CD4-positive, CD25-positive, alpha-beta regulatory T cell (primary cell): Measurements from ENCODE around the gene TM4SF18. TPM values are rescaled to one million over a fixed set of nuclear protein-coding genes. Genes with fewer than 3 reads are reported as not detected.

Experiments used
- ATAC-seq, 2 donors: fragments of 150-1000 bp; cut with Tn5 transposase; one replicate each; pipeline ENCODE4 v1.10.0; 2021; ENCODE audit warnings: low read depth in 2 of 2, moderate number of reproducible peaks in 2 of 2, moderate library complexity in 1 of 2
- DNase-seq, 3 donors: peaks; one replicate each; pipeline versions ENCODE4 v3.0.0 to v3.0.0-alpha.2; 2012 to 2022; ENCODE audit warnings: mixed read lengths in 1 of 3
- H3K27ac ChIP-seq: one replicate; pipeline ENCODE4 v1.7.0; 2013; ENCODE audit warnings: mild to moderate bottlenecking, low read length; ENCODE audit not compliant: insufficient read depth, poor library complexity, severe bottlenecking
- H3K27me3 ChIP-seq: one replicate; pipeline ENCODE4 v1.7.0; 2013; ENCODE audit warnings: low read length; ENCODE audit not compliant: control insufficient read depth, insufficient read depth
- H3K36me3 ChIP-seq: one replicate; pipeline ENCODE4 v1.7.0; 2013; ENCODE audit warnings: mild to moderate bottlenecking, low read length, moderate library complexity; ENCODE audit not compliant: control insufficient read depth, insufficient read depth
- H3K4me1 ChIP-seq: 2 replicates; pipeline ENCODE4 v1.7.0; 2013; ENCODE audit warnings: mild to moderate bottlenecking, low read length; ENCODE audit not compliant: insufficient read depth, control insufficient read depth, poor library complexity, severe bottlenecking
- H3K4me3 ChIP-seq: one replicate; pipeline ENCODE4 v1.7.0; 2013; ENCODE audit warnings: low read depth, mild to moderate bottlenecking, low read length, moderate library complexity
- H3K9me3 ChIP-seq, 2 experiments: 1 replicate in 1 of 2; 2 replicates in 1 of 2; pipeline ENCODE4 v1.7.0; 2013; ENCODE audit warnings: low read length in 2 of 2, mild to moderate bottlenecking in 1 of 2, moderate library complexity in 1 of 2; ENCODE audit not compliant: control insufficient read depth in 2 of 2
- H3K27ac Mint-ChIP-seq, 3 donors: one replicate each; pipeline ENCODE4 v1.8.0; 2020 to 2022; ENCODE audit warnings: mild to moderate bottlenecking in 3 of 3, mixed read lengths in 3 of 3, moderate library complexity in 2 of 3
- H3K27me3 Mint-ChIP-seq: one replicate; pipeline ENCODE4 v1.8.0; 2022; ENCODE audit warnings: mild to moderate bottlenecking, mixed read lengths
- H3K36me3 Mint-ChIP-seq: one replicate; pipeline ENCODE4 v1.8.0; 2020; ENCODE audit warnings: mixed read lengths
- H3K4me1 Mint-ChIP-seq, 4 donors: one replicate each; pipeline ENCODE4 v1.8.0; 2020 to 2022; ENCODE audit warnings: mixed read lengths in 4 of 4, mild to moderate bottlenecking in 1 of 4
- H3K4me3 Mint-ChIP-seq, 4 donors: one replicate each; pipeline ENCODE4 v1.8.0; 2020 to 2022; ENCODE audit warnings: mild to moderate bottlenecking in 4 of 4, mixed read lengths in 4 of 4, moderate library complexity in 3 of 4
- H3K9me3 Mint-ChIP-seq, 7 donors: one replicate each; pipeline ENCODE4 v1.8.0; 2020 to 2022; ENCODE audit warnings: mixed read lengths in 7 of 7, mild to moderate bottlenecking in 3 of 7, moderate library complexity in 2 of 7
- polyA plus RNA-seq, 4 donors: library from polyadenylated mRNA; unstranded; fragments of 300-500 nt; fragmentation: Illumina TruSeq; gene quantifications; one replicate each; pipeline ENCODE4 v1.2.3, GENCODE V29; 2021
- total RNA-seq: library from RNA; stranded (reverse); gene quantifications from one replicate; pipeline ENCODE4 v1.2.3, GENCODE V29; 2022

Gene TM4SF18
- total and polyA plus RNA-seq, 5 donors from 2014 or later = not detected

DNA sequence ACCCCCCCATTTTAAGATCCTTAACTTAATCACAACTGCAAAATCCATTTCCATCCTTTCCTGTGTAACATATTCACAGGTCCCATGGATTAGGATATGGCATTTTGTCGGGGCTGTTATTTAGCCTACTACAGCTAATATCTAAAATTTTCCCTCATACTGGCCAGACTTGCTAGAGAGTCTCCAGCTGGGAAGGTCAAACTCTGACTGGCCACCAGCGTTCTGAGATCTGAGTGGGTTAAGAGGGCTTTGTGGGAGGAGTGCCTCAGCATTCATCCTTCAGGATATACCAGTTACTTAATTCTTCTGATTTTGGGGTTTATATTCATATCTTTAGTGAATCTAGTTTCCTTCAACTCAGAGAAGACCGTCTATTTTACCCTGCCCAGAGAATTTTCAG, 17.7 kb downstream of the TM4SF18 start:
- Histone ChIP-seq H3K27ac (no peak overlapping the region), H3K36me3 (no peaks in the 10 kb centered on the region), H3K4me1 (no peaks in the 10 kb centered on the region), H3K4me3 (no peak overlapping the region), H3K27me3 (peaks cover 8% of the 10 kb centered on the region), H3K9me3 (no peaks in the 10 kb centered on the region)
- H3K27ac Mint-ChIP-seq = no peak overlapping the region
- H3K4me1 Mint-ChIP-seq = no peaks in the 10 kb centered on the region
- no peak for ATAC-seq
- H3K4me3 Mint-ChIP-seq = no peak overlapping the region
- H3K36me3 Mint-ChIP-seq = no peaks in the 10 kb centered on the region
- no peak for DNase-seq
- no peaks in the 10 kb centered on the region for H3K9me3 Mint-ChIP-seq
- H3K27me3 Mint-ChIP-seq = peaks cover 33% of the 10 kb centered on the region

DNA sequence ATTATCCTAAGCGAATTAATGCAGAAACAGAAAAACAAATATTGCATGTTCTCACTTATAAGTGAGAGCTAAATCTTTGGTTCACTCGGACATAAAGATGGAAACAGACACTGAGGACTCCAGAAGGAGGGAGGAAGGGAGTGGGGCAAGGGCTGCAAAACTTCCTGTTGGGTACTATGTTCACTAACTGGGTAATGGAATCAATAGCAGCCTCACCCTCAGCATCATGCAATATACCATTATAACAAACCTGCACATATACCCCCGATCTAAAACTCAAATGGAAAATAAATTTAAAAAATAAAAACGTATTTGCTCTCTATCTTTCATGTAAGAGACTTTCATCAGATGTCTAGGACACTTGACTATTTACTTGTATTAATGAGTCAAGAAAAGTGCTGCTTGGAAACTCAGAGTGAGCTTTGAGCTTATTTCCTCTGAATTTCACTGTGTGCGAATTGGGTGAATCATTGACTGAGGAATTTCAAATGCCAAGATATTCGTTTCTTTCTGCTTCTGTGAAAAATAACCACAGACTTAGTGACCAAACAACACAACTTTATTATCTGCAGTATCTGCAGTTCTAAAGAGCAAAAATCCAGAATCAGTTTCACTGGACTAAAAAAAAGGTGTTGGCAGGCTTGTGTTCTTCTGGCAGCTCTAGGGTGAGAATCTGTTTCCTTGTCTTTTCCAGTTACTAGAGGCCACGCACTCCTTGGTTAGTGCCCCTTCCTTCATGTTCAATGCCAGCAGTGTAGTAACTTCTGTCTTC, 18.4 kb downstream of the TM4SF18 start:
- Mint-ChIP-seq H3K4me3 (no peak overlapping the region), H3K27ac (no peak overlapping the region), H3K9me3 (no peaks in the 10 kb centered on the region), H3K27me3 (peaks cover 33% of the 10 kb centered on the region), H3K36me3 (no peaks in the 10 kb centered on the region), H3K4me1 (no peaks in the 10 kb centered on the region)
- ATAC-seq (no peak), DNase-seq (no peak)
- H3K9me3 ChIP-seq = no peaks in the 10 kb centered on the region
- no peak overlapping the region for H3K27ac ChIP-seq
- H3K27me3 ChIP-seq = peaks cover 9% of the 10 kb centered on the region
- H3K36me3 ChIP-seq = no peaks in the 10 kb centered on the region
- no peak overlapping the region for H3K4me3 ChIP-seq
- H3K4me1 ChIP-seq = no peaks in the 10 kb centered on the region

DNA sequence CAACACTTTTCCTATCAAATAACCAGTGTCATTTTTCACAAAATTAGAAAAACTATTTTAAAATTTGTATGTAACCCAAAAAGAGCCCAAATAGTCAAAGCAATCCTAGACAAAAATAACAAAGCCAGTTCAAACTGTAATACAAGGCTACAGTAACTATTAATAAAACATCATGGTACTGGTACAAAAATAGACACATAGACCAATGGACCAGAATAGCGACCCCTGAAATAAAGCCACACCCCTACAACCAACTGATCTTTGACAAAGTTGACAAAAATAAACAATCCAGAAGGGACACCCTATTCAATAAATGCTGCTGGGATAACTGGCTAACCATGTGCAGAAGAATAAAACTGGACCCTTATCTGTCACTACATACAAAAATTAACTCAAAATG, 19.9 kb downstream of the TM4SF18 start:
- Histone ChIP-seq H3K36me3 (no peaks in the 10 kb centered on the region), H3K4me3 (no peak overlapping the region), H3K4me1 (no peaks in the 10 kb centered on the region), H3K27me3 (peaks cover 9% of the 10 kb centered on the region), H3K27ac (no peak overlapping the region), H3K9me3 (no peaks in the 10 kb centered on the region)
- Mint-ChIP-seq H3K36me3 (no peaks in the 10 kb centered on the region), H3K4me1 (no peaks in the 10 kb centered on the region), H3K4me3 (no peak overlapping the region), H3K27ac (no peak overlapping the region), H3K9me3 (no peaks in the 10 kb centered on the region), H3K27me3 (peaks cover 27% of the 10 kb centered on the region)
- DNase-seq = no peak
- no peak for ATAC-seq

DNA sequence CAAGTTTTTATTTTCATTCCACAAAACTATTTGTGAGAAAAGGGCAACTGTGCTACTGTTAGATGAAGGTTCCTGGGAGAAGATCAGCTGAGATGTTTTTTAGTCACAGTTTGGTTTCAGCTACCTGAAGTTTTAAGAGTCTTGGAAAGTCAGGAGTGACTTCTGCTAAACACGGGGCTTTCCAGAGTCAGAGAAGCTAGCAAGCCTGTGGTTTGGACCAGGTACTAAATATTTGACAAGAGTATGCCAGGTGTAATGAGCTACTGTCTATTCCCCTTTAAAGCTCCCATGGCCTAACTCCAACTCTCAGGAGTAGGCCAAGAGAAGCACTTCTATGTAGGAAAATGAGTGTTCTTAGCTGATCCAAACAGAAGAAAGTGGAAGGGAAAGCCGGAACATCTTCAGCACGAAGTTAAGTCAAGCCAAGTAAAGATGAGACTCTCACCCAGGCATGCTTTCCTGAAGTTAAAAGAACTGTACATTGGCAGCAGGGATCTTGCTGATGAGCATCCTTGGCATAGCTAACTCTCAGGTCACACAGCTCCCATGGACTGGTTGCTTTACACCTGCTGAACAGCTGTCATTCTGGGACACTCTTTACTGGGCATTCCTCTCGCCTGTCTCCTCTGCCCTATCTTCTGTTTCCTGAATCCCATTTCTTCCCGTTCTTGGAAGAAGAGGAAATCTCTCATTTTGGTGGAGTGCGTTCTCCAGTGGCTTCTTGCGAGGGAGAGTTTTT, 22.5 kb downstream of the TM4SF18 start:
- H3K9me3 ChIP-seq = no peaks in the 10 kb centered on the region
- no peaks in the 10 kb centered on the region for H3K36me3 ChIP-seq
- H3K4me1 Mint-ChIP-seq = no peaks in the 10 kb centered on the region
- ATAC-seq = no peak
- no peaks in the 10 kb centered on the region for H3K36me3 Mint-ChIP-seq
- H3K4me3 Mint-ChIP-seq = no peak overlapping the region
- H3K9me3 Mint-ChIP-seq = no peaks in the 10 kb centered on the region
- H3K27ac ChIP-seq = no peak overlapping the region
- peaks cover 7% of the 10 kb centered on the region for H3K27me3 ChIP-seq
- H3K27me3 Mint-ChIP-seq = peaks cover 29% of the 10 kb centered on the region
- no peak for DNase-seq
- no peaks in the 10 kb centered on the region for H3K4me1 ChIP-seq
- no peak overlapping the region for H3K27ac Mint-ChIP-seq
- H3K4me3 ChIP-seq = no peak overlapping the region

DNA sequence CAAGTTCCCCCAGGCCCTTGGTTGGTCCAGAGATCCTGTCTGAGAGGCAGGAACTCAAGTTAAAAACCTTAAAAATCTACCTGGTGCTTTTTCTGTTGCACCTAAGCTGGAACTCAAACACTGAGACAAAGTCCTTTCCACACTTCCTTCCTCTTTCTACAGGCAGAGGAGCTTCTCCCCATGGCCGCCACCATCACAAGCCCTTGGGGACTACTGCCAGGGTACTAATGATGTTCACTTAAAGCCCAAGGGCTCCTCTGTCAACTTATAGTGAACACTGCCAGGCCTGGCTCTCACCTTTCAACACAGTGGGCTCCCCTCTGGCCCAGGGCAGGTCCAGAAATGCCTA, 26.0 kb downstream of the TM4SF18 start:
- no peak overlapping the region for H3K27ac Mint-ChIP-seq
- Histone ChIP-seq H3K27ac (no peak overlapping the region), H3K4me3 (no peak overlapping the region), H3K9me3 (no peaks in the 10 kb centered on the region), H3K36me3 (no peaks in the 10 kb centered on the region), H3K27me3 (peaks cover 10% of the 10 kb centered on the region), H3K4me1 (no peaks in the 10 kb centered on the region)
- H3K4me1 Mint-ChIP-seq = no peaks in the 10 kb centered on the region
- DNase-seq (no peak), ATAC-seq (no peak)
- peaks cover 0 to 5% (median 0%) of the 10 kb centered on the region in 7 donors for H3K9me3 Mint-ChIP-seq
- peaks cover 31% of the 10 kb centered on the region for H3K27me3 Mint-ChIP-seq
- no peak overlapping the region for H3K4me3 Mint-ChIP-seq
- no peaks in the 10 kb centered on the region for H3K36me3 Mint-ChIP-seq

DNA sequence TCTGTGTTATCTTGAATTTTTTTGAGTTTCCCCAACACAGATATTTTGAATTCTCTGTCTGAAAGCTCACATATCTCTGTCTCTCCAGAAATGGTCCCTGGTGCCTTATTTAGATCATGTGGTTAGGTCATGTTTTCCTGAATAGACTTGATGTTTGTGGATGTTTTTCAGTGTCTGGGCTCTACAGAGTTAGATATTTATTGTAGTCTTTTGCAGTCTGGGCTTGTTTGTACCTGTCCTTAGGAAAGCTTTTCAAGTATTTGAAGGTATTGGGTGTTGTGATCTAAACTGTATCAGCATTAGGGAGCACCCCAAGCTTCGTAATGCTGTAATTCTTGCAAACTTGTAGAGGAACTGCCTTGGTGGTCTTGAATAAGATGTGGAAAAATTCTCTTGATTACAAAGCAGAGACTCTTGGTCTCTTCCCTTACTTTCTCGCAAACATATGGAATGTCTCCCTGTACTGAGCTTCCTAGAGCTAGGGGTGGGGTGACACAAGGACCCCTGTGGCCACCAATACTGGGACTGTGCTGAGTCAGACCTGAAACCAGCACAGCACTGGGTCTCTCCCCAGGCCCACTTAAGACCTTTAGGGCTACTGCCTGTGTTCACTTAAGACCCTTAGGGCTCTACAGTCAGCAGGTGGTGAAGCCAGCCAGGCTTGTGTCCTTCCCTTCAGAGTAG, 26.5 kb downstream of the TM4SF18 start:
- Mint-ChIP-seq H3K9me3 (peaks cover 0 to 6% (median 0%) of the 10 kb centered on the region in 7 donors), H3K4me1 (no peaks in the 10 kb centered on the region), H3K27ac (no peak overlapping the region), H3K4me3 (no peak overlapping the region), H3K27me3 (peaks cover 26% of the 10 kb centered on the region), H3K36me3 (no peaks in the 10 kb centered on the region)
- no peak overlapping the region for H3K4me3 ChIP-seq
- no peak for ATAC-seq
- no peaks in the 10 kb centered on the region for H3K4me1 ChIP-seq
- H3K36me3 ChIP-seq = no peaks in the 10 kb centered on the region
- H3K27ac ChIP-seq = no peak overlapping the region
- H3K27me3 ChIP-seq = peaks cover 10% of the 10 kb centered on the region
- H3K9me3 ChIP-seq = no peaks in the 10 kb centered on the region
- DNase-seq = no peak

DNA sequence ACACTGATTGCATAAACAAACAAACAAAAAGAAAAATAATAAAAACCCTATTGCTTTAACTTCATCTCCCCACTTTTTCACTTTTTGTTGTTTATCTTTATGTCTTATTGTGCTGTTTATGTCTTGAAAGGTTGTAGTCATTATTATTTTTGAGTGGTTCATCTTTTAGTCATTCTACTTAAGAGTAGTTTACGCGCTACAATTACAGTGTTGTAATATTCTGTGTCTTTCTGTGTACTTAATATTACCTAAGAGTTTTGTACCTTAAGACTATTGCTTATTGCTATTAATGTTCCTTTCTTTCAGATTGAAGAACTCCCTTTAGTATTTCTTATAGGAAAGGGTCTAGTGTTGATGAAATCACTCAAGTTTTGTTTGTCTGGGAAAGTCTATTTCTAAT, 28.1 kb downstream of the TM4SF18 start:
- ATAC-seq (no peak), DNase-seq (no peak)
- H3K9me3 Mint-ChIP-seq = peaks cover 0 to 6% (median 0%) of the 10 kb centered on the region in 7 donors
- no peaks in the 10 kb centered on the region for H3K4me1 Mint-ChIP-seq
- no peaks in the 10 kb centered on the region for H3K36me3 Mint-ChIP-seq
- no peak overlapping the region for H3K27ac Mint-ChIP-seq
- H3K27ac ChIP-seq = no peak overlapping the region
- H3K9me3 ChIP-seq = no peaks in the 10 kb centered on the region
- no peak overlapping the region for H3K4me3 Mint-ChIP-seq
- no peaks in the 10 kb centered on the region for H3K36me3 ChIP-seq
- peaks cover 30% of the 10 kb centered on the region for H3K27me3 Mint-ChIP-seq
- H3K27me3 ChIP-seq = peaks cover 3% of the 10 kb centered on the region
- H3K4me3 ChIP-seq = no peak overlapping the region
- no peaks in the 10 kb centered on the region for H3K4me1 ChIP-seq
